Measurements from ENCODE around the gene VAPA. TPM values are rescaled to one million over a fixed set of nuclear protein-coding genes. Genes with fewer than 3 reads are reported as not detected.

Gene VAPA
- total and polyA plus RNA-seq, 2 donors (not counting 1 experiment from before 2014, with no cell fraction given): 235 to 420 TPM

- no peak for DNase-seq (ENCODE audit: low read depth in 2 of 2)
- Histone ChIP-seq H3K9ac (ENCODE audit: insufficient read depth, low read length) (no peak overlapping the region), H3K4me3 (replicated peaks in 1 of 4; ENCODE audit: control extremely low read depth in 1 of 4, insufficient read depth in 1 of 4, low read depth in 3 of 4, low read length in 4 of 4) (no peak overlapping the region)
These were observed 80.3 kb downstream of the VAPA start for GRCh38 chr18:9994026-9994570.

GRCh38 chr18:9994701-9995235 is 81.0 kb downstream of the VAPA start:
- no peak overlapping the region for H2AFZ ChIP-seq (ENCODE audit: low read length)
- TF ChIP-seq EZH2 (IDR thresholded peaks at IDR 0.05; ENCODE audit: low read length, missing control alignments): no peak
- TF ChIP-seq CTCF (conservative IDR thresholded peaks at IDR 0.05 in 1 of 2, IDR thresholded peaks at IDR 0.05 in 1 of 2; ENCODE audit: low read depth in 1 of 2, low read length in 2 of 2): no peak
- H3K4me3 ChIP-seq (replicated peaks in 1 of 4; ENCODE audit: control extremely low read depth in 1 of 4, insufficient read depth in 1 of 4, low read depth in 3 of 4, low read length in 4 of 4): no peak overlapping the region
- H3K9ac ChIP-seq (ENCODE audit: insufficient read depth, low read length): no peak overlapping the region
- H3K27me3 ChIP-seq (ENCODE audit: control insufficient read depth, insufficient read depth, low read length): no peaks in the 10 kb centered on the region
- H3K9me3 ChIP-seq (ENCODE audit: control insufficient read depth, insufficient read depth, low read depth, low read length): no peaks in the 10 kb centered on the region
- H3K4me2 ChIP-seq (ENCODE audit: extremely low read depth, insufficient read depth, low read length): no peak overlapping the region
- H3K4me1 ChIP-seq (ENCODE audit: control insufficient read depth, extremely low read depth, insufficient read depth, low read length): no peaks in the 10 kb centered on the region
- no peak for DNase-seq (ENCODE audit: low read depth in 2 of 2)
- H4K20me1 ChIP-seq (ENCODE audit: control insufficient read depth, extremely low read depth, insufficient read depth, low read length): no peaks in the 10 kb centered on the region
- H3K36me3 ChIP-seq (ENCODE audit: control insufficient read depth, insufficient read depth, low read length): no peaks in the 10 kb centered on the region
- H3K27ac ChIP-seq (ENCODE audit: insufficient read depth, low read length): no peak overlapping the region
- no peaks in the 10 kb centered on the region for H3K79me2 ChIP-seq (ENCODE audit: control insufficient read depth, insufficient read depth, low read length)

More at GRCh38 chr18:9994026-9994570, 80.3 kb downstream of the VAPA start:
- Histone ChIP-seq H2AFZ (ENCODE audit: low read length) (no peak overlapping the region), H3K4me1 (ENCODE audit: control insufficient read depth, extremely low read depth, insufficient read depth, low read length) (no peaks in the 10 kb centered on the region), H3K36me3 (ENCODE audit: control insufficient read depth, insufficient read depth, low read length) (no peaks in the 10 kb centered on the region), H4K20me1 (ENCODE audit: control insufficient read depth, extremely low read depth, insufficient read depth, low read length) (no peaks in the 10 kb centered on the region), H3K4me2 (ENCODE audit: extremely low read depth, insufficient read depth, low read length) (no peak overlapping the region), H3K27me3 (ENCODE audit: control insufficient read depth, insufficient read depth, low read length) (no peaks in the 10 kb centered on the region), H3K9me3 (ENCODE audit: control insufficient read depth, insufficient read depth, low read depth, low read length) (no peaks in the 10 kb centered on the region), H3K79me2 (ENCODE audit: control insufficient read depth, insufficient read depth, low read length) (no peaks in the 10 kb centered on the region), H3K27ac (ENCODE audit: insufficient read depth, low read length) (no peak overlapping the region)
- no peak for TF ChIP-seq EZH2 (IDR thresholded peaks at IDR 0.05; ENCODE audit: low read length, missing control alignments)
- no peak for TF ChIP-seq CTCF (conservative IDR thresholded peaks at IDR 0.05 in 1 of 2, IDR thresholded peaks at IDR 0.05 in 1 of 2; ENCODE audit: low read depth in 1 of 2, low read length in 2 of 2)

GRCh38 chr18:9995631-9996030 is 81.8 kb downstream of the VAPA start:
- no peak for DNase-seq (ENCODE audit: low read depth in 2 of 2)
- Histone ChIP-seq H3K9ac (ENCODE audit: insufficient read depth, low read length) (no peak overlapping the region), H3K79me2 (ENCODE audit: control insufficient read depth, insufficient read depth, low read length) (no peaks in the 10 kb centered on the region), H3K36me3 (ENCODE audit: control insufficient read depth, insufficient read depth, low read length) (no peaks in the 10 kb centered on the region), H4K20me1 (ENCODE audit: control insufficient read depth, extremely low read depth, insufficient read depth, low read length) (no peaks in the 10 kb centered on the region), H2AFZ (ENCODE audit: low read length) (no peak overlapping the region), H3K4me1 (ENCODE audit: control insufficient read depth, extremely low read depth, insufficient read depth, low read length) (no peaks in the 10 kb centered on the region), H3K27me3 (ENCODE audit: control insufficient read depth, insufficient read depth, low read length) (no peaks in the 10 kb centered on the region), H3K27ac (ENCODE audit: insufficient read depth, low read length) (no peak overlapping the region), H3K4me3 (replicated peaks in 1 of 4; ENCODE audit: control extremely low read depth in 1 of 4, insufficient read depth in 1 of 4, low read depth in 3 of 4, low read length in 4 of 4) (no peak overlapping the region), H3K9me3 (ENCODE audit: control insufficient read depth, insufficient read depth, low read depth, low read length) (no peaks in the 10 kb centered on the region), H3K4me2 (ENCODE audit: extremely low read depth, insufficient read depth, low read length) (no peak overlapping the region)
- TF ChIP-seq CTCF (conservative IDR thresholded peaks at IDR 0.05 in 1 of 2, IDR thresholded peaks at IDR 0.05 in 1 of 2; ENCODE audit: low read depth in 1 of 2, low read length in 2 of 2) (no peak), EZH2 (IDR thresholded peaks at IDR 0.05; ENCODE audit: low read length, missing control alignments) (no peak)
